Activated CD4-positive, CD25-positive, alpha-beta regulatory T cell treated with anti-CD3 and anti-CD28 coated beads, Interleukin-2, amount 50 U/mL, for 16 hours (primary cell): ENCODE measurements around the gene KDM2B.
A peak's percentile ranks its signal among the peaks of the same experiment; 100 is the strongest.

ENCODE experiments used
- DNase-seq: peaks from one replicate; pipeline ENCODE4 v3.0.0-alpha.2; 2020; ENCODE audit warnings: low read depth, low spot score

The KDM2B gene

GRCh38 chr12:121530600-121531355 is 50.0 kb downstream of the KDM2B start:
- DNase-seq: peak; percentile 29

GRCh38 chr12:121529184-121529583 is 51.6 kb downstream of the KDM2B start:
- DNase-seq: no peak

GRCh38 chr12:121525411-121525810 is 55.4 kb downstream of the KDM2B start:
- no peak for DNase-seq

- DNase-seq: no peak
These were observed 56.5 kb downstream of the KDM2B start for GRCh38 chr12:121524196-121524916.

GRCh38 chr12:121523741-121524140 is 57.1 kb downstream of the KDM2B start:
- no peak for DNase-seq

- no peak for DNase-seq
These were observed 57.9 kb downstream of the KDM2B start for GRCh38 chr12:121522971-121523370.

GRCh38 chr12:121520586-121521086 is 60.2 kb downstream of the KDM2B start:
- no peak for DNase-seq

GRCh38 chr12:121520119-121520518 is 60.7 kb downstream of the KDM2B start:
- DNase-seq: no peak

GRCh38 chr12:121519227-121519626 is 61.6 kb downstream of the KDM2B start:
- DNase-seq: no peak

GRCh38 chr12:121518656-121519055 is 62.2 kb downstream of the KDM2B start:
- no peak for DNase-seq

- DNase-seq: no peak
These were observed 64.3 kb downstream of the KDM2B start for GRCh38 chr12:121516437-121517011.

- no peak for DNase-seq
These were observed 65.2 kb downstream of the KDM2B start for GRCh38 chr12:121515615-121516014.

- DNase-seq: no peak
These were observed 66.6 kb downstream of the KDM2B start for GRCh38 chr12:121514184-121514742.

- no peak for DNase-seq
These were observed 67.2 kb downstream of the KDM2B start for GRCh38 chr12:121513464-121514183.

- DNase-seq: no peak
These were observed 68.3 kb downstream of the KDM2B start for GRCh38 chr12:121512561-121512960.

GRCh38 chr12:121511916-121512315 is 68.9 kb downstream of the KDM2B start:
- no peak for DNase-seq

GRCh38 chr12:121509339-121509738 is 71.5 kb downstream of the KDM2B start:
- DNase-seq: no peak

- DNase-seq: no peak
These were observed 72.3 kb downstream of the KDM2B start for GRCh38 chr12:121508533-121508932.

- DNase-seq: no peak
These were observed 72.8 kb downstream of the KDM2B start for GRCh38 chr12:121507984-121508383.

- DNase-seq: no peak
These were observed 73.6 kb downstream of the KDM2B start for GRCh38 chr12:121507245-121507644.

- no peak for DNase-seq
These were observed 75.3 kb downstream of the KDM2B start for GRCh38 chr12:121505513-121505912.

- no peak for DNase-seq
These were observed 76.3 kb downstream of the KDM2B start for GRCh38 chr12:121504505-121504904.
